GM21360 (cell line): ENCODE measurements around the gene VILL.

Experiments used
- ATAC-seq: cut with Tn5 transposase; IDR thresholded peaks from one replicate; pipeline ENCODE4 v1.9.1; 2021; ENCODE audit warnings: mild to moderate bottlenecking, moderate library complexity; ENCODE audit not compliant: unreplicated experiment

The VILL gene

DNA sequence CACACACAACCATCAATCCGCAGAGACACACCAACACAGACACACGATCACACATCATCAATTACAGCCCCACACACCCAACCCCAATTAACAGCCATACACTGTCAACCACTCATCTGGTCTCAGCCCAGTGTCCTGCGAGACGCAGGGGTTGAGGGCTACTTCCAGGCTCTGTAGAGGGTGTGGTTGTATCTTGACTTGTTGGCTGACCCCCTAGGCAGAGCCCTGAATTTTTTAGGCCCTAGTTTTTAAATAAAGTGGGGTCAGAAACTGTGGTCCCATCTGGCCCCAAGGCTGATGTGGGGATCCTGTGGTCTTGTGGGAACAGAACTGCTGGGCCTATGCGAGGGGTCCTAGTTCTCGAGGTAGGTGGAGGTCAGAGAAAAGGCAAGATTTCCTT lies 9.2 kb downstream of the VILL start:
- no peak for ATAC-seq

DNA sequence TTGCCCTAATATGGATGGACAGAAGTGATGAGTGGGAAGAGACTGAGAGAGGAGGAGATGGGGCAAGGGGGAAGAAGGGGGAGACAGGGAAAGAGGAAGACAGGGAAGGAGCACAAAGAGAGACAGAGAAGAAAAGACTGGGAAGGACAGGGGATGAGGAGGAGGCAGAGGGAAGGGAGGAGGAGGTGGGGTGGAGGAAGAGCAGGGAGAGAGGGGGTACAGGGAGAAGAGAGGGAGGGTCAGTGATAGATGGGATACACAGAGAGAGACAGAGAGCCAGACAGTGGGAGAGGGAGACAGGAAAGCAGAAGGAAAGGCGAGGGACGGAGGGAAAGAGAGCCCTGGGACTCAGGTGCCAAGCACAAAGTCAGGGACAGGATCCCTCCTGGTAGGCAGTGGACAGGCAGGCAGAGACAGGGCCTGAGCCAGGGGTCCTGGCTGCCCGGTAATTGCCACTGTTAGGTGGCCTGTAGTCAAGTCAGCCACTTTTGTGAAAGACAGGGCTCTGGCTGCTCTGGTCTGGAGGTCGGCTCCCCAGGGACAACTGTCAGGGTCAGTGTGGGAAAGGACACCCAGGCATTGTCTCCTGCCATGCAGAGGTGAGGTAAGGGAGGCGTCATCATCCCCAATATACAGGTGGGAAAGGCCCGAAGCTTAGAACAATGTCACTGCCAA lies 9.8 kb downstream of the VILL start:
- ATAC-seq, result no peak

DNA sequence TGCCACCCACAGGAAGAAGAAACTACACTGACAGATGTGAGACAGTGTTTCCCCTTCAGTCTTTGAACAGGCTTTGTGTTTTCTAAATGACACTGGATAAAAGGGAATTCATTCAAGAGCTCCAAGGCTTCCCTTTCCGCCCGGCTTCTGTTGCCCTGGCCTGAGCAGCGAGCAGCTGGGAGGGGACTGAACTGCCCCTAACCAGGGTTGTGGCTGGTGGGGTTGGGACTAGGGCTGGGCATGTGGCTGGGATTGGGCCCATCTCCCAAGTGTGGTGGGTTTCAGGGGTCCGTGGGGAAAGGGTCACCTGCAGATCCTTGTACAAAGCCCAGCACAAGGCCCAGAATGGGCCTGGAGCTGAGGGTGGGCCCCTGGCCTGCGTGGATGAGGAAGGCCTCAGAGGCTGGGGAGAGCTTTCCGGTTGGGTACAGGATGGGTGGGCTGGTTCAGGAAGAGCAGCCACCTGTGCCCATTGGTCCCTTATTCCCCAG lies 10.4 kb downstream of the VILL start:
- no peak for ATAC-seq

DNA sequence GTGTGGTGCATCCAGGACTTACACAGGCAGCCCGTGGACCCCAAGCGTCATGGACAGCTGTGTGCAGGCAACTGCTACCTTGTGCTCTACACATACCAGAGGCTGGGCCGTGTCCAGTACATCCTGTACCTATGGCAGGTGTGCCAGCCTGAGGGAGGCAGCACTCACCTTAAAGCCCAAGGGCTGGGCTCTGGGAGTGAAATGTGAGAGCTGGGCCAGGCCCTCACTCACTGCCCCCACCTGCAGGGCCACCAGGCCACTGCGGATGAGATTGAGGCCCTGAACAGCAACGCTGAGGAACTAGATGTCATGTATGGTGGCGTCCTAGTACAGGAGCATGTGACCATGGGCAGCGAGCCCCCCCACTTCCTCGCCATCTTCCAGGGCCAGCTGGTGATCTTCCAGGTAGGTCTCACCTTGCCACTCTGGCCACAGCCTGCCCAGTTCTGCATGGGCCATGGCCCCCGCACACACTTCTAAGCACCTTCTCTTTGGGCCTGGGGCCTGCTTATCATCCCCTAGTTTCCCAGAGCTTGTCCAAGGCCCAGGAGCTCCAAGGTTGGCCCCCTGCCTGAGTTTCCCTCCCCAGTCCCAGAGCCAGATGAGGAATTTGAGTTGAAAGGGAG lies 11.0 kb downstream of the VILL start:
- ATAC-seq, result no peak

DNA sequence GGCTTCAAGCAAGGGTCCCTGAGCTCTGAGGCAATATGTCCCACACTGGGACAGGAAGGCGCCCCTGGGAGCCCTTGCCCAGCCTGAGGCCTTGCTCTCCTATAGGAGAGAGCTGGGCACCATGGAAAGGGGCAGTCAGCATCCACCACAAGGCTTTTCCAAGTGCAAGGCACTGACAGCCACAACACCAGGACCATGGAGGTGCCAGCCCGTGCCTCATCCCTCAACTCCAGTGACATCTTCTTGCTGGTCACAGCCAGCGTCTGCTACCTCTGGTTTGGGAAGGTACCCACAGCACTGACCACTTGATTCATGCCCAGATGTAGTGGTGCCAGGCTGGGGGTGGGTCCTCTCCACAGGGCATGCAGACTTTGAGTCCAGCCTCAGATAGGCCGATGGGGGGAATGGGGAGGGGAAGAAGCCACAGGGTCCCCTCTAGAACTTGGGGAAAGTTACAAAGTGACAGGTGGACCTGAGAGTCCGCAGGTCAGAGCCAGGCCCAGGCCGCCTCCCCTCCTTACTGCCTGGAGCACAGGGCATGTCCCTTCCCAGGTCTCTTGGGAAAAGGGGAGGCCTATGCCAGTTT lies 11.8 kb downstream of the VILL start:
- no peak for ATAC-seq

DNA sequence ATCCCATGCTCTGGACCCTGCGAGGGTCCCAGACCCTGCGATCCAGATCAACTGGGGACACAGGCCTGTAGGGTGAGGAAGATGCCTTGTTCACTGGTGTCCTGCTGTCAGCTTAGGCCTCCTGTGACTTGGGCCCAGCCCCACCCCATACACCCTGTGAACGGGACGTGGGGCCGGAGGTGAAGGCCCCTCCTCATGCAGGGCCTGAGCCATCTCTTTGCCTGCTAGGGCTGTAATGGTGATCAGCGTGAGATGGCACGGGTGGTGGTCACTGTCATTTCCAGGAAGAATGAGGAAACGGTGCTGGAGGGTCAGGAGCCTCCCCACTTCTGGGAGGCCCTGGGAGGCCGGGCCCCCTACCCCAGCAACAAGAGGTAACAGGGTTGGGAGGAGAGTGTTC lies 12.4 kb downstream of the VILL start:
- no peak for ATAC-seq

DNA sequence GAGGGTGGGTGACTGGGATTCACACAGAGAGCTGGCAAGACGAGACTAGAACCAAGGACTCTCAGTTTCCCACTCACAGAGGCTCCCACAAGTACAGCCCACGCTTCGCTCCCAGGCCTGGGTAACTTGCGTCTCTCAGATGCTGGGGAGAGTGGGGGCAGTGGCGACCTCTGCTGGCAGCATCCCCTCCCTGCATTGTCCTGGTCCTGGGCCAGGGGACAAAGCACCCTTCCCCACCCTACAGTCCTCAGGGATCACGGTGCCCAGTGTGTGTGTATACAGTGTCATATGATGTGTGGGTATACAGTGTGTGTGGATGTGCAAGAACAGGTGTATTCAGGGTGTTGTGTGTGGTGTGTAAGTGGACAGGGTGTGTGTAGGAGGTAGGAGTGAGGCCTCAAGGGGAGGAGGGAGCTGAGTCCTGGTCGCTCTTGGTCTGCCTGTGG lies 12.8 kb downstream of the VILL start:
- no peak for ATAC-seq

DNA sequence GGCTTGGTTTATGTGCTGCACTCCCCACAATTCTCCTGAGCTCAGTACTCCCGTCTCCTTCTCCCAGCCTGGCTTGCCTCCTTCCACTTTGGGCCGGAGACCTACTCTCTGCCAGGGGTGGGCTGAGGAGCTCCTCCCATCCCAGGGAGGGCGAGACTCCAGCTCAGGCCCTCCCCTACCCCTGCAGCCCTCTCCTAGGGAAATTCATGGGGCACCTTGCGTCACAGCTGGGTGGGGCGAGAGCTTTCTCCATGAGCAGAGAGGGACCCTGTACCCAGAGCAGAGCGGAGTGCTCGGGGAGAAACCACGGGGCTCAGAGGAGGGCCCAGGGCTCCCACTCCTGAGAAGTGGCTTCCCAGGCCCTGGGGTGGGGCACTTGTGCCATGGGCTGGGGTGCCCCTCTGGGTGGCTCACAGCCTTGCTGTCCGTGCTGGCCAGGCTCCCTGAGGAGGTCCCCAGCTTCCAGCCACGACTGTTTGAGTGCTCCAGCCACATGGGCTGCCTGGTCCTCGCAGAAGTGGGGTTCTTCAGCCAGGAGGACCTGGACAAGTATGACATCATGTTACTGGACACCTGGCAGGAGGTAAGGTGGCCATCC lies 13.3 kb downstream of the VILL start:
- ATAC-seq, result no peak

DNA sequence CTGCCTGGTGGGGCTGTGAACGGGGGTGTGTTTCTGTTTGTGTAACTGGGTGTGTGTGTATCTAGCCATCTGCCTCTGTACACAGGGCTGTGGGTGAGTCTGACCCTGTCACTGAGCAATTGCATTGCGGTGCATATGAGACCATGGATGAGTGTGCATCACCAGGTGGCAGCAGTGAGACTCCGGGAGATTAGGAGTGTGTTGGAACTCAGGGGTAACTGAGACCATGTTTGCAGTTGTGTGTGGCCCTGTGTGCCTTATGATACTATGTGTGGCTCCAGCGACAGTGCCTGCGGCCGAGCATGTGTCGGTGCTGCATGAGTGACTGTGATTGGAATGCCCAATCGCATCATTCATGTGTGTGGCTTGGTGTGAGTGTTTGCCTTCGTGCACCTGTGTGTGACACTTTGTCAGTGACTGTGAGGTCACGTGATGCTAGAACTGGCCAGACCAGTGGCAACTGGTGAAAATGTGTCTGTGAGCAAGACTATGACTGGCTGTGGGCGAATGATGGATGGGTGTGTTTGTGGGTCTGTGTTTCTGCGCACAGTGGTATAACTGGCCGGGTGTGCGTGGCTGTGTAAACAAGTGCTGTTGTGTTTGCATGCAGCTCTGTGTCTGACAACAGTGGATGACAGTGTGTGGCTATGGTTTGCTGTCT lies 14.0 kb downstream of the VILL start:
- peak; percentile 52 for ATAC-seq

DNA sequence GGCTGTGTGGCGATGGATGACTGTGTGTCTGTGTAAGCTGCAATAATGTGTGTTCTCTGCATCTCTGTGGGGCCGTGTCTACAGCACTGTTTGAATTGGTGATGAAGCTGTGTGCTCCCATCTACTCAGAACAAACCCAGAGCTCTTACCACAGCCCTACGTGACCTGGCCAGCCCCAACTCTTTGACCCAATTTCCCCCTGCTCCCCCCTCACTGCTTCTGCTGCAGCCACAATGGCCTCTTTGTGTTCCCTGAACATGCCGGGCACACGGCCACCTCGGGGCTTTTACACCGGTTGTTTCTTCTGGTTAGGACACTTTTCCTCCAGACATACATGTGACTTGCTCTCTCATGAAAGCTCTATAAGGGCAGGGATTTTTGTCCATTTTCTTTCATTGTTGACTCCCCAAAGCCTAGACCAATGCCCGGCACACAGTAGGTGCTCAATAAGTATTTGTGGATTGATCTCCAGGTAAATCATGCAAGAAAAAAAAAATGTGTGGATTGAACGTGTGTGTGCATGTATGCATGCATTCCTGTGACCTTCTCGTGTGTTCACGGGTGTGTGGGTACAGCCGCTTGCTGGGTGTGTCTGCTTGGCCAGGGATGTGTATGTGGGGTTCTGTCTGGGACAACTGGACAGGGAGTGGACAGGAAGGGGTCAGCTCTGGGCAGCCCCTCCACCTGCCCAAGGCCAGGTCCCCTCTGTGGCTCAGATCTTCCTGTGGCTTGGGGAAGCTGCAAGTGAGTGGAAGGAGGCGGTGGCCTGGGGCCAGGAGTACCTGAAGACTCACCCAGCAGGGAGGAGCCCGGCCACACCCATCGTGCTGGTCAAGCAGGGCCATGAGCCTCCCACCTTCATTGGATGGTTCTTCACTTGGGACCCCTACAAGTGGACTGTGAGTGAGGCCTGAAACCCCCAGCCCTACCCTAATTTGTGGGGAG lies 14.8 kb downstream of the VILL start:
- no peak for ATAC-seq

DNA sequence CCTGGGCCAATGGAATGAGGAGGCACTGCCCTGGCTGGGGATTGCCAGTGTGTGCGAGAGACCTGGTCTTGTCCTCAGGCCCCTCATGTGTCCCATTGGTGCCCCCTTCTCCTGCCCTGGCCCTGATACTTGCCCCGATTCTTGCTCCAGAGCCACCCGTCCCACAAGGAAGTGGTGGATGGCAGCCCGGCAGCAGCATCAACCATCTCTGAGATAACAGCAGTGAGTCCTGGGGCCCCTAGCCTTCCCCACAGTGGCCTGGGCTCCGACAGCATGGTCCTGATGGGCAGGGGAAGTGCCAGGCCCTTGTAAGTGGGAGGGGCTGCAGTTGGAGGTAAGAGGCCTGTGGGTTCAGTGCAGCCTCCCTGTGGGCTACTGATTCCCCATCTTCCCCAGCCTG lies 15.4 kb downstream of the VILL start:
- ATAC-seq, result no peak

DNA sequence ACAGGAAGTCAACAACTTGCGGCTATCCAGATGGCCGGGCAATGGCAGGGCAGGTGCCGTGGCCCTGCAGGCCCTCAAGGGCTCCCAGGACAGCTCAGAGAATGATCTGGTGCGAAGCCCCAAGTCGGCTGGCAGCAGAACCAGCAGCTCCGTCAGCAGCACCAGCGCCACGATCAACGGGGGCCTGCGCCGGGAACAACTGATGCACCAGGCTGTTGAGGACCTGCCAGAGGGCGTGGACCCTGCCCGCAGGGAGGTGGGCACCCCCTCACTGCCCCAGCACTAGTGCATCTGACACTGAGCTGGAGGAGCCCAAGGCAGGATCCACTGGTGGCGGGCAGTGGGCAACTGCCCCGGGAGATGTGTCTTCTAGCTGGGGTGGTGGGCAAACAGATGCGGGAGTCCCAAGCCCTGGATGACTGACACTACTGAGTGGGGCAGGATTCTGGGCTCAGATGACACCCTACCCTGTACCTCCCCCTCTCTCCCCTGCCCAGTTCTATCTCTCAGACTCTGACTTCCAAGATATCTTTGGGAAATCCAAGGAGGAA lies 15.9 kb downstream of the VILL start:
- no peak for ATAC-seq

DNA sequence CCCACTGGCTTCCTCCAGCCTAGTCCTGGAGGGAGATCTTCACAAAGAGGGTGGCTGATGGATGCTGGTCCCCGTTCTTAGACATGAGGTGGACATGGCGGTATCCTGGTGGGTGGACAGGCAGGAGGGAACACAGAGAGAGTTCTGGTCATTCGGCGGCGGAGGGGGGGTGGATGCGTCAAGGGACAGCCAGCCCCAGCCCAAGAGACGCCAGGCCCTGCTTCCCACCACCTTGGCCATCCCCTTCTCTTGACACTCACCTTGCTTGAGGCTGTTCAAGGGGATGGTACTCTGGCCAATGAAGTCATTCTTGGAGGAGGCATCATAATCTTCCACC lies 17.1 kb downstream of the VILL start:
- ATAC-seq, result no peak

DNA sequence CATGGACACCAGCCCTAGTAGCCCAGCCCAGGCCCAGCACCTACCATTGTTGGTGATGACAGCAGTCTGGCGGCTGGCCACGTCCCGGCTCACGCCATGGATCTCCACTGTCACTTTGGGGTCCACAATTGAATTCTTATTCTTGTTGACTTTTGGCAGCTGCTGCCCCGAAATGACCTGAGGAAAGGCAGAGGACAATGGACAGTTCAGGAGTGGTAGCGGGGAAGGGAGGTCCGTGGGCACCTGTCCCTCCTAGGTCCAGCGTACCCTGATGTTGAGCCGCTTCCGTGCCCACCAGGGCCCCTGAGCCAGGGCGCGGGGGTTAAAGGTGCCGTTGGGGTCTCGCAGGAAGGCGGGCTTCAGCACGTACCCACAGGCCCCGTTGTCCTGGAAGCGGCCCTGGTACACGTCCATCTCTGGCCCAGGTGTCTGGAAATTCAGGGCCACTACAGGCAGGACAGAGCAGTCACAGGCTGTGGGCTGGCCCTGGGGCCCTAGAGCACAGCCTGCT lies 17.7 kb downstream of the VILL start:
- no peak for ATAC-seq

DNA sequence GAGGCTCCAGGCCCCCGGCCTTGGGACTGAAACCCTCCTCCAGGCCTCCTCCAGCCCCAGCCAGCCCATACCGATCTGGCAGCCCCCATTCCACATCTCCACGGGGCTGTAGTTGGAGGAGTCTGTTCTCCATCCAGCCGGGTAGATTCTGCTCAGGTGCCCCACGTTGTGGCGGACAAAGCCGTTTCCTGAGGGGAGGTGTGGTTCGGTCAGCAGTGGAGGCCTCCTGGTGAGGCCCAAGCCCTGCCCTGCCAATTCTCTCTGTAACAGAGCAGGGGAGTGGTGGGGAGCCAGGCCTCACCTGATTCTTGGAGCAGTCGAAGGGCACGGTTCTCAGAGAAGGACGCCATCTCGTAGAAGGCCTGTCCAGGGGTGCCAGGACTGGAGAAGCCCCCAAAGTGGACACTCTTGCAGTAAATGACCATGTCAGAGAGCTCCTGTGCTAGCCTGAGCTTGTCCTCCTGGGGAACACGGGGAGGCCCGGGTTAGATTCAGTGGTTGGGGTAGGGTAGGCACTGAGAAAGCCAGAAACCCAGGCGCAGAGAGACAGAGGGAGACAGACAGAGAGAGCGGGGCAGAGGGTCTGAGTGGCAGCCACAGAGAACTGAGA lies 18.5 kb downstream of the VILL start:
- no peak for ATAC-seq

DNA sequence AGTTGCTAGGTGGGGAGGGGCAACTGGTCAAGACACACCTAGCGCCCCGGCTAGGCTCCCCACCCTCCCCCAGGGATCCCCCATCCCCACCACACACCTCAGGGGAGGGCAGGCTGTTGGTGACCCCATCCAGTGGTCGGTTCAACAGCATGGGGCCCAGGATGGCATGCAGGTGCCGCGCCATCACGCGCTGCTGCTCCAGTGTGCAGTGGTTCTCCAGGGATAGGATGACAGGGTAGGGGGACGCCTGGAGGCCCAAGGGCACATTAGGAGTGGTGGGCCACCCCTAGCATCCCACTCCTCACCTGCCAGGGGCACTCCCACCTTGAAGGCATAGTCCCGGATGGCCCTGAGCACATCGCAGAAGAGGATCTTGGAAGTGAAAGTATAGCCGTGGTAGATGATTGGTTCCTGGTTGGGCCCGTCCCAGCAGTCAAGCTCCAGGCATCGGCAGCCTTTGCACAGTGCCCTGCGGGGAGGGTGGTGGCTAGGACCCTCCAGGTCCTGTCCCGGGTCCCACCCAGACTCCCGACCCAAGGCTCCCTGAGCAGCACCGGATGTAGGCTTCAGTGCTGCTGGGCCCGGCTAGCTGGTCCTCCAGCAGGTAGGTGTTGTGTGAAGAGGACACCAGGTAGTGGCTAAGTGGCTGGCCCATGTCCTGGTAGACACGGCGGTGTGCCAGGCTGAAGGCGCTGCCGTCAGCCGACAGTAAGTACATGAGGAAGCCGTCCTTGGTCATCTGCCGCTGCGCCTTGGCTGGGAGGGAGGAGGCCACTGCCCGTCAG lies 19.4 kb downstream of the VILL start:
- ATAC-seq, result no peak

DNA sequence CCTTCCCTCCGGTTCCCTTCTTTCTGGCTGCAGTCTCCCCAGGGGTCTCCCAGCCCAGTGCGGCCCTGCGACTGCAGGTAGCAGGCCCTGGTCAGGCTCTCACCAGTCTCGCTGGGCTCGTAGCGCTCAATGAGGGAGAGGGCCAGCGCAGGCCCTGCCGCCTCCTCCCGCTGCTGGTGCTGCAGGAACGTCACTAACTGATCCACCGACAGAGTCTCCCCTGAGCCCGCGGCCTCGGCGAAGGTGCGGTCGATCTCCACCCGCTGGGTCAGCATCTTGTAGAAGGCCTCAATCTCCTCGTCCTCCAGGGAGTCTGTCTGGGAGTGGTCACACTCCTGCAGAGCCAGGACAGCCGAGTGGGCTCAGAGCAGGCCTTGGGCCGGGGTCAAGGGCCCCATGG lies 20.5 kb downstream of the VILL start:
- no peak for ATAC-seq

DNA sequence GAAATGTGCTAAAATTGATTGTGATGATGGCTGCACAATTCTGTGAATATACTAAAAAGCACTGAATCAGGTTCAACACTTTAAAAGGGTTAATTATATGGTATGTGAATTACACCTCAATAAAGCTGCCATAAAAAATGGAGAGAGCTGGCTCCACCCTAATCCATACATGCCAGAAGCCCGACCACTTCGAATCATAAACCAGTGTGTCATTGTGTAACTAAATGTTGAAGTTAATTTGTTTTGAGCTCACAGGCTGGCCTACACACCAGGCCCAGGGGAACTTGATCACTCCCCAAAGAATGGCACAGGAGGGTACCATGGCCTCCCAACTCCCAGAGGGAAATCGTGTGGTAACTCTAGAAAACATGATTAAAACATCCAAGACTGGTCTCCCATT lies 24.9 kb downstream of the VILL start:
- no peak for ATAC-seq

DNA sequence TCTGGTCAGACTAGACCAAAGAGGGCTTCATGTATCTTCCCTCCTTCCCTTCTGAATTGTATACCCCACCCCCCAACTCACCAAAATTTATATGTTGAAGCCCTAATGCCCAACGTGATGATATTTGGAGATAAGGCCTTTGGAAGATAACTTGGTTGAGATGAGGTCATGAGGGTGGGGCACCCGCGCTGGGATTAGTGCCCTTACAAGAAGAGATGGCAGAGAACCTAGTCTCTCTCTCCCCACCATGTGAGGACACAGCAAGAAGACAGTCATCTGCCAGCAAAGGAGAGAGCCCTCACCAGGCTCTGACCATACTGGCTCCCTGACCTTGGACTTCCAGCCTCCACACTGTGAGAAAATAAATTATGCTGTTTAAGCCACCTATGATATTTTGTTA lies 25.4 kb downstream of the VILL start:
- no peak for ATAC-seq
